ENCODE measurements around the gene BRD3OS. TPM values are rescaled to one million over a fixed set of nuclear protein-coding genes. Genes with fewer than 3 reads are reported as not detected.

The BRD3OS gene
- total and polyA plus RNA-seq, 10 of the 15 experiments (the other 5 are each of a cell fraction or from before 2014, with no cell fraction given): 2.1 to 13.7 (median 10.7) TPM

DNA sequence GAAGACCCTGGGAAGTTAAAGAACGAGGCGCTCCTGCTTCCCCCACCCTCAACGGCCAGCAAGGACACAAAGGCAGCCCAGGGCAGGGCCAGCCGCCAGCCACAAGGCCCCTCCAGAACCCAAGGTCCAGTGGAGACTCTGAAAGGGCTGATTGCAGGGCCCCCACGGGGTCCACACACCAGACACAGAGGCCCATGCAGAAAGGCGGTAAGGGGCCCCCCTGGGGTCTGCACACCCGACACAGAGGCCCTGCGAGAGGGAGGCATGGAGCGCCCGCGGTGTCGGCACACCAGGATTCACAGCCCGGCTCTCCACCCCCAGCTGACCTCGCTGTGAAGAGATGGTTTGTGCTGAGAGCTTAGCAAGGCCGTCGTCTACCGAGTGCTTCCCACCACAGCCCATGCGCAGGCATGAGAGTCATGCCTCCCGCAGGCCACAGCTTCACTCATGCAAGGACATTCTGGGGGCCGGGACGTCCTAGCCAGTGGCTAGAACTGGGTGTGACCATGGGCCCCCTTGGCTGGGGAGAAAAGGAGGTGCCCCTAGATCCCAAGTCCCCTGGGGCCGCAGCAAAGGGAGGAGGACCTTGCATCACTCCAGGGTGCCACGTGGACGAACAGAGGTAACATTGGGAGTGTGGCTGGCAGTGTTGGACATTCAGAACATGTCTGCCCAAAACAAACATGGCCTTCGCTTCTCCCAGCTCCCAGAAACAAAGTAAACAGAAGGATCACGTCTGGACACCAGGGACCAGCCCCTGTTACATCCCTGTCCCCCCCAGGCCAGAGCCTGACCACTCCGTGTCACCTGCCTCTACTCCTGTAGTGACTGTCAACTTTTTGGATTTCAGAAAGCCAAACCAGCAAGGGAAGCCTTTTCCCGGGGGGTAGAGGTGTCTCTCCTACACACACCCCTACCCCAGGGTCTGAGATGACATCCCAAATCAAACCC lies 32.7 kb downstream of the BRD3OS start:
- Histone ChIP-seq H3K9ac (ENCODE audit: control insufficient read depth, insufficient read depth, low read length) (no peak overlapping the region), H2AFZ (ENCODE audit: control insufficient read depth, low read depth, low read length) (no peak overlapping the region), H3K4me2 (ENCODE audit: control insufficient read depth, insufficient read depth) (no peak overlapping the region), H3K27me3 (replicated peaks in 1 of 2; ENCODE audit: control insufficient read depth in 2 of 2, insufficient read depth in 2 of 2, low read length in 1 of 2) (no peaks in the 10 kb centered on the region), H3K27ac (ENCODE audit: control insufficient read depth, insufficient read depth) (no peak overlapping the region), H3K4me3 (no peak overlapping the region), H3K79me2 (ENCODE audit: control insufficient read depth, insufficient read depth, low read length) (peaks cover 11% of the 10 kb centered on the region), H3K36me3 (ENCODE audit: control insufficient read depth in 2 of 2, insufficient read depth in 2 of 2, low read length in 1 of 2) (peaks cover 0 to 2% of the 10 kb centered on the region in 2 experiments; a peak in 1 of 4 replicates), H3K4me1 (ENCODE audit: control insufficient read depth, insufficient read depth, low read length) (peaks cover 20% of the 10 kb centered on the region), H3K9me3 (replicated peaks; ENCODE audit: control insufficient read depth, insufficient read depth, low read length) (no peaks in the 10 kb centered on the region), H4K20me1 (ENCODE audit: control insufficient read depth, insufficient read depth) (peaks cover 20% of the 10 kb centered on the region)
- POLR2A ChIA-PET: no interaction called here
- SMC1A ChIA-PET (ENCODE audit: uncharacterized antibody, unreplicated experiment): no interaction called here
- CTCF ChIA-PET: interaction anchor here (0.6 kb wide), 1 partner anchor 37 kb away, joined by 3 read pairs; no protein-coding TSS in a partner anchor
- no peak for ATAC-seq
- RAD21 ChIA-PET (ENCODE audit: unreplicated experiment): no interaction called here
- 81% methylated on average over 27 of the region's 28 CpGs for WGBS (ENCODE audit: insufficient coverage, insufficient replicate concordance, low lambda C conversion rate, missing lambda C conversion rate)
- no peak for FAIRE-seq
- DNase-seq (ENCODE audit: low read depth, low spot score): no peak
- intact Hi-C loops (cut with micrococcal nuclease; ENCODE audit: unreplicated experiment): no loop called here
- in situ Hi-C loops (cut with MboI): no loop called here
- no TSS peak for BruUV-seq (replicated peaks)
- TF ChIP-seq, protein P1, sequence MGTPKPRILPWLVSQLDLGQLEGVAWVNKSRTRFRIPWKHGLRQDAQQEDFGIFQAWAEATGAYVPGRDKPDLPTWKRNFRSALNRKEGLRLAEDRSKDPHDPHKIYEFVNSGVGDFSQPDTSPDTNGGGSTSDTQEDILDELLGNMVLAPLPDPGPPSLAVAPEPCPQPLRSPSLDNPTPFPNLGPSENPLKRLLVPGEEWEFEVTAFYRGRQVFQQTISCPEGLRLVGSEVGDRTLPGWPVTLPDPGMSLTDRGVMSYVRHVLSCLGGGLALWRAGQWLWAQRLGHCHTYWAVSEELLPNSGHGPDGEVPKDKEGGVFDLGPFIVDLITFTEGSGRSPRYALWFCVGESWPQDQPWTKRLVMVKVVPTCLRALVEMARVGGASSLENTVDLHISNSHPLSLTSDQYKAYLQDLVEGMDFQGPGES (IDR thresholded peaks at IDR 0.05): no peak
- TF ChIP-seq IKZF2 (IDR thresholded peaks at IDR 0.05): no peak
- TF ChIP-seq YY1 (IDR thresholded peaks at IDR 0.05; ENCODE audit: low read depth, low read length): no peak
- TF ChIP-seq MEF2B (IDR thresholded peaks at IDR 0.05; ENCODE audit: partially characterized antibody, poor library complexity, severe bottlenecking): no peak
- no peak for TF ChIP-seq FOXM1 (IDR thresholded peaks at IDR 0.05; ENCODE audit: low read depth, low read length)
- no peak for TF ChIP-seq CHD4 (IDR thresholded peaks at IDR 0.05)
- no peak for TF ChIP-seq ZNF622 (IDR thresholded peaks at IDR 0.05)
- TF ChIP-seq, protein P2, sequence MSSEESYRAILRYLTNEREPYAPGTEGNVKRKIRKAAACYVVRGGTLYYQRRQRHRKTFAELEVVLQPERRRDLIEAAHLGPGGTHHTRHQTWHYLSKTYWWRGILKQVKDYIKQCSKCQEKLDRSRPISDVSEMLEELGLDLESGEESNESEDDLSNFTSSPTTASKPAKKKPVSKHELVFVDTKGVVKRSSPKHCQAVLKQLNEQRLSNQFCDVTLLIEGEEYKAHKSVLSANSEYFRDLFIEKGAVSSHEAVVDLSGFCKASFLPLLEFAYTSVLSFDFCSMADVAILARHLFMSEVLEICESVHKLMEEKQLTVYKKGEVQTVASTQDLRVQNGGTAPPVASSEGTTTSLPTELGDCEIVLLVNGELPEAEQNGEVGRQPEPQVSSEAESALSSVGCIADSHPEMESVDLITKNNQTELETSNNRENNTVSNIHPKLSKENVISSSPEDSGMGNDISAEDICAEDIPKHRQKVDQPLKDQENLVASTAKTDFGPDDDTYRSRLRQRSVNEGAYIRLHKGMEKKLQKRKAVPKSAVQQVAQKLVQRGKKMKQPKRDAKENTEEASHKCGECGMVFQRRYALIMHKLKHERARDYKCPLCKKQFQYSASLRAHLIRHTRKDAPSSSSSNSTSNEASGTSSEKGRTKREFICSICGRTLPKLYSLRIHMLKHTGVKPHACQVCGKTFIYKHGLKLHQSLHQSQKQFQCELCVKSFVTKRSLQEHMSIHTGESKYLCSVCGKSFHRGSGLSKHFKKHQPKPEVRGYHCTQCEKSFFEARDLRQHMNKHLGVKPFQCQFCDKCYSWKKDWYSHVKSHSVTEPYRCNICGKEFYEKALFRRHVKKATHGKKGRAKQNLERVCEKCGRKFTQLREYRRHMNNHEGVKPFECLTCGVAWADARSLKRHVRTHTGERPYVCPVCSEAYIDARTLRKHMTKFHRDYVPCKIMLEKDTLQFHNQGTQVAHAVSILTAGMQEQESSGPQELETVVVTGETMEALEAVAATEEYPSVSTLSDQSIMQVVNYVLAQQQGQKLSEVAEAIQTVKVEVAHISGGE (CRISPR knock-in tag; IDR thresholded peaks at IDR 0.05): no peak
- TF ChIP-seq, protein P3, sequence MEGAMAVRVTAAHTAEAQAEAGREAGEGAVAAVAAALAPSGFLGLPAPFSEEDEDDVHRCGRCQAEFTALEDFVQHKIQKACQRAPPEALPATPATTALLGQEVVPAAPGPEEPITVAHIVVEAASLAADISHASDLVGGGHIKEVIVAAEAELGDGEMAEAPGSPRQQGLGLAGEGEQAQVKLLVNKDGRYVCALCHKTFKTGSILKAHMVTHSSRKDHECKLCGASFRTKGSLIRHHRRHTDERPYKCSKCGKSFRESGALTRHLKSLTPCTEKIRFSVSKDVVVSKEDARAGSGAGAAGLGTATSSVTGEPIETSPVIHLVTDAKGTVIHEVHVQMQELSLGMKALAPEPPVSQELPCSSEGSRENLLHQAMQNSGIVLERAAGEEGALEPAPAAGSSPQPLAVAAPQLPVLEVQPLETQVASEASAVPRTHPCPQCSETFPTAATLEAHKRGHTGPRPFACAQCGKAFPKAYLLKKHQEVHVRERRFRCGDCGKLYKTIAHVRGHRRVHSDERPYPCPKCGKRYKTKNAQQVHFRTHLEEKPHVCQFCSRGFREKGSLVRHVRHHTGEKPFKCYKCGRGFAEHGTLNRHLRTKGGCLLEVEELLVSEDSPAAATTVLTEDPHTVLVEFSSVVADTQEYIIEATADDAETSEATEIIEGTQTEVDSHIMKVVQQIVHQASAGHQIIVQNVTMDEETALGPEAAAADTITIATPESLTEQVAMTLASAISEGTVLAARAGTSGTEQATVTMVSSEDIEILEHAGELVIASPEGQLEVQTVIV (IDR thresholded peaks at IDR 0.05; ENCODE audit: borderline replicate concordance, partially characterized antibody): no peak
- TF ChIP-seq, protein P4, sequence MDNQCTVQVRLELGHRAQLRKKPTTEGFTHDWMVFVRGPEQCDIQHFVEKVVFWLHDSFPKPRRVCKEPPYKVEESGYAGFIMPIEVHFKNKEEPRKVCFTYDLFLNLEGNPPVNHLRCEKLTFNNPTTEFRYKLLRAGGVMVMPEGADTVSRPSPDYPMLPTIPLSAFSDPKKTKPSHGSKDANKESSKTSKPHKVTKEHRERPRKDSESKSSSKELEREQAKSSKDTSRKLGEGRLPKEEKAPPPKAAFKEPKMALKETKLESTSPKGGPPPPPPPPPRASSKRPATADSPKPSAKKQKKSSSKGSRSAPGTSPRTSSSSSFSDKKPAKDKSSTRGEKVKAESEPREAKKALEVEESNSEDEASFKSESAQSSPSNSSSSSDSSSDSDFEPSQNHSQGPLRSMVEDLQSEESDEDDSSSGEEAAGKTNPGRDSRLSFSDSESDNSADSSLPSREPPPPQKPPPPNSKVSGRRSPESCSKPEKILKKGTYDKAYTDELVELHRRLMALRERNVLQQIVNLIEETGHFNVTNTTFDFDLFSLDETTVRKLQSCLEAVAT (IDR thresholded peaks at IDR 0.05): no peak
- TF ChIP-seq, protein P5, sequence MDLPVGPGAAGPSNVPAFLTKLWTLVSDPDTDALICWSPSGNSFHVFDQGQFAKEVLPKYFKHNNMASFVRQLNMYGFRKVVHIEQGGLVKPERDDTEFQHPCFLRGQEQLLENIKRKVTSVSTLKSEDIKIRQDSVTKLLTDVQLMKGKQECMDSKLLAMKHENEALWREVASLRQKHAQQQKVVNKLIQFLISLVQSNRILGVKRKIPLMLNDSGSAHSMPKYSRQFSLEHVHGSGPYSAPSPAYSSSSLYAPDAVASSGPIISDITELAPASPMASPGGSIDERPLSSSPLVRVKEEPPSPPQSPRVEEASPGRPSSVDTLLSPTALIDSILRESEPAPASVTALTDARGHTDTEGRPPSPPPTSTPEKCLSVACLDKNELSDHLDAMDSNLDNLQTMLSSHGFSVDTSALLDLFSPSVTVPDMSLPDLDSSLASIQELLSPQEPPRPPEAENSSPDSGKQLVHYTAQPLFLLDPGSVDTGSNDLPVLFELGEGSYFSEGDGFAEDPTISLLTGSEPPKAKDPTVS (IDR thresholded peaks at IDR 0.05; ENCODE audit: low read depth, low read length): no peak
- TF ChIP-seq ZNF217 (IDR thresholded peaks at IDR 0.05): no peak
- TF ChIP-seq GABPA (IDR thresholded peaks at IDR 0.05; ENCODE audit: low read depth): no peak

All from GM12878 (cell line).